D721Med (cell line): ENCODE results near the gene ZCCHC7.

Experiments used
- DNase-seq: peaks from one replicate; pipeline ENCODE4 v3.0.0; 2011; ENCODE audit warnings: low spot score; ENCODE audit not compliant: insufficient read length
- FAIRE-seq: peaks from 2 replicates; lab custom pipeline; 2011; peaks lifted over from hg19 to GRCh38; lab: Jason Lieb, UNC
- CTCF ChIP-seq: IDR thresholded peaks from 2 replicates; pipeline ENCODE4 v1.5.1; 2012; ENCODE audit warnings: mild to moderate bottlenecking, control low read depth; ENCODE audit not compliant: insufficient read depth; ENCODE audit errors: missing control alignments

ZCCHC7 gene

DNA sequence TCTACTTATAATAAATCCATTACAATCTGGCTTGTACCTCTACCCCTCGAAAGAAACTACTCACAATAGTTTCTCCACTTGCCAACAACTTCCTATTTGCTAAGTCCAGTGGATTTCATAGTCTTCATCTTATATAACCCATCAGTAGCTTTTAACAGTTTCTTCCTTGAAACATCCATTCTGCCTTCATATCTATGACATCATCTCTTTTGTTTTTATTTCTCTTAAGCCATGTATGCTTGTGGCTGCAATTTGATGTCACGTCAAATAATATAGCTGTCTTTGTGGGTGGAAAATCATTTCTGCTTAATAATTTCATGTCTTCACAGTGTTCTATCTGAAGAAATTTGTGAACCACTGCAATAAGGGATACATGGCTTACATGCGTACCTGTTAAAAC lies 224.7 kb downstream of the ZCCHC7 start:
- FAIRE-seq, result no peak
- no peak for TF ChIP-seq CTCF
- DNase-seq, result no peak

DNA sequence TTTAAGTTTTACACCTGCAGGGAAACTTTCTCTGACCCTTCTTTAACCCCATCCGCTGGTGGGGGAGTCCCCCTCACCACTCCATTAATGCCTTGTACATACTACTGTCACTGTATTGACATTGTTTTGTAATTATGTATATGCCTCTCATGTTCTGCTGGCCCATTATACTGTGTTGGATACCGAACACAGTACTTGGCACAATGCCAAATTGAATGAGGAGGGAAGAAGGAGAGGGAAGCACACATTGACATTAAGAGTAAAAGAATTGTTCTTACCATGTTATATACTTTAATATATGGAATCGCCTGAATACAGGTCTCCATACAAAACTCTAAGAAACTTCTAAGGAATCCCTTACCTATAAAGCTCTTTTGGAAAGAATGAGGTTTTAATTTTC lies 228.5 kb downstream of the ZCCHC7 start:
- no peak for FAIRE-seq
- no peak for DNase-seq
- TF ChIP-seq CTCF, result no peak

DNA sequence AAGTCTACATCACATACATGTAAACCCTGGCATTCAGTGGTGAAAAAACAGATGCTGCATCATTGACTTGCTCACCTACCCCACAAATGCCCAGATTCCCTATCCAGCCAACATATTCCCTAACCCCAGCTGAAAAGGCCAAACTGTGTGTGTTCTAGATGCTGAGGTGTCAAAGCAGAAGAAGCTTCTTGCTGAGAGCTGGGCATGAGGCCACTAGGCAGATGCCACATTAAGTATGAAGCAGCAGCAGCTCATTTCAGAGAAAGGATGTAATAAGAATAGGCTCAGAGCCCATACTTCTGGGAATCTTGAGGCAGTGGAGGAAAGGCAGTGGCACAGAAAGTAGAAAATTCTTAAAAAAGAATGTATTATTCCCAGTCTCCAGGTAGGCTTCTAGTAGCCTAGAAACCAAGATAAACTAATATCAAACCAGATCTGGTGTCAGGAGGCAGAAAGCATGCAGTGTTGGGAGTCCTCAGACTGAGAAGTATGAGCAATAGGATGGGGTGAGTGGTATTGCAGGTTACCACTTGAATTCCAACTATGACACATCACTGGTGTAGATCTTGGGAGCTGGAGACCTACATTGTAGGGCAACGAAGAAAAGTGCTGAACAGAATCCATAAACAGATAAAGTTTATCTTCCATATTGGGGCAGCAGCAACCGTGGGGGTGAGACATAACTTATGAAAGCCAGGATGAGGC lies 230.3 kb downstream of the ZCCHC7 start:
- FAIRE-seq, result no peak
- no peak for DNase-seq
- TF ChIP-seq CTCF, result no peak

GRCh38 chr9:37353791-37354190 lies 233.4 kb downstream of the ZCCHC7 start:
- FAIRE-seq, result no peak
- DNase-seq, result no peak
- no peak for TF ChIP-seq CTCF

- FAIRE-seq, result no peak
- DNase-seq, result no peak
- TF ChIP-seq CTCF, result no peak
Measured at GRCh38 chr9:37362430-37362829, 242.1 kb downstream of the ZCCHC7 start.

DNA sequence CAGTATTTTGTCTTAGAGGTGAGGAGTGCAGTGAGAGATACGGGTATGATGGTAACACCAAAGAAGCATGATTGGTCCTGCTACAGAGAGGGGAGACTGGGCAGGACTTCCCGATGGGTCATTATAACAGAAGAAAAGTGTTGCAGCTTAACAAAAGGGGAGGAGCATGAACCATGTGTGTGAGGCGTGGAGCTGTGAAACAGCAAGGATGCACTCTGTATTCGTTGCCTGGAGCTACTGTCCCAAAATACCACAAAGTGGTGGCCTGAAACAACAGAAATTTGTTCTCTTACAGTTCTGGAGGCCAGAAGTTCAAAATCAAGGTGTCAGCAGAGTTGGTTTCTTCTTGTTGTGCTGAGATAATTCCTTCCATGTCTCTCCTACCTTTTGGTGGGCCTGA lies 242.8 kb downstream of the ZCCHC7 start:
- no peak for TF ChIP-seq CTCF
- no peak for DNase-seq
- FAIRE-seq, result no peak

- no peak for TF ChIP-seq CTCF
- DNase-seq (no peak), FAIRE-seq (no peak)
Measured at GRCh38 chr9:37364136-37364535, 243.8 kb downstream of the ZCCHC7 start.
